Ovary (tissue), 9 donors: Measurements from ENCODE around the gene GPR15. TPM values are rescaled to one million over a fixed set of nuclear protein-coding genes. Genes with fewer than 3 reads are reported as not detected.

Source experiments
- DNase-seq, 5 donors: peaks; one replicate each; pipeline ENCODE4 v3.0.0-alpha.2; 2019 to 2020
- H3K27ac ChIP-seq, 2 donors: fragments of 200-600 bp; one replicate each; pipeline versions ENCODE4 v1.5.1 to v1.8.0; 2019 to 2022
- H3K27me3 ChIP-seq: fragments of 200-600 bp; one replicate; pipeline ENCODE4 v1.8.0; 2022
- H3K36me3 ChIP-seq: fragments of 200-600 bp; sonication (generic); one replicate; pipeline ENCODE4 v1.5.1; 2019
- H3K4me1 ChIP-seq: one replicate; pipeline ENCODE4 v1.8.1; 2013; ENCODE audit warnings: mild to moderate bottlenecking, moderate library complexity; ENCODE audit not compliant: insufficient read depth
- H3K4me3 ChIP-seq: fragments of 200-600 bp; sonication (generic); one replicate; pipeline ENCODE4 v1.5.1; 2017
- H3K9me3 ChIP-seq, 2 donors: fragments of 200-600 bp in 1 of 2; sonication (generic) in 1 of 2; one replicate each; pipeline versions ENCODE4 v1.5.1 to v1.8.1; 2013 to 2019; ENCODE audit warnings: mild to moderate bottlenecking in 1 of 2, moderate library complexity in 1 of 2
- EP300 ChIP-seq: sonication (generic); formaldehyde crosslinking; IDR thresholded peaks from one replicate; pipeline ENCODE4 v1.6.1; 2017; ENCODE audit warnings: antibody characterized with exemption
- POLR2A ChIP-seq: fragments of 450-650 bp; IDR thresholded peaks from one replicate; pipeline ENCODE4 v1.6.1; 2017; ENCODE audit warnings: antibody characterized with exemption, mild to moderate bottlenecking, moderate library complexity
- WGBS, 3 donors: extraction: QIAGEN DNeasy Blood & Tissue Kit in 1 of 3; methylation state at CpG; one replicate each; pipeline versions ENCODE4 v1.1.5 to v1.1.7; 2013 to 2017; 5-methylcytosine and 5-hydroxymethylcytosine counted together
- intact Hi-C, 4 donors: fragments of 100-400 bp; cut with DNase I; formaldehyde crosslinking; loops; one replicate each; pipeline versions ENCODE4 v1.11.0 to v1.15.1; 2022 to 2023
- polyA plus RNA-seq, 2 donors: library from polyadenylated mRNA; stranded (reverse); fragments of 200-250 nt in 1 of 2; fragments of 350-450 nt in 1 of 2; fragmentation: Illumina TruSeq in 1 of 2; extraction: RNeasy Lipid Tissue Mini Kit (QIAGEN cat#74804) in 1 of 2; gene quantifications; one replicate each; pipeline ENCODE4 v1.2.3, GENCODE V29; 2013 to 2014
- total RNA-seq, 7 donors: library from RNA; depleted of rRNA in 2 of 7; stranded (reverse); fragments of >200 nt in 2 of 7; fragmentation: NEBNext Ultra II Directional in 3 of 7; extraction: Animal tissue kit (Norgen Biotek cat#: 25700) in 3 of 7; gene quantifications; one replicate each; pipeline versions ENCODE4 v1.1.0 to v1.2.4, GENCODE V29; 2016 to 2023
- TF ChIP-seq, protein P1 (sequence below), 3 donors: fragments of 450-650 bp in 2 of 3; fragments of 200-600 bp in 1 of 3; IDR thresholded peaks; one replicate each; pipeline versions ENCODE4 v1.5.1 to v1.8.0; 2016 to 2022; ENCODE audit warnings: antibody characterized with exemption in 3 of 3, mild to moderate bottlenecking in 1 of 3
- donor health status: DM: no; HTN: no; CAD: no; lungs with moderate emphysema.
- donor health status: DM: no; HTN: no; CAD: no.
- donor health status: Bipolar disorder and iron deficiency.
- donor health status: DM: yes; HTN: yes; CAD: no.
- donor health status: DM: no; HTN: no; CAD: no.
- donor health status: DM: yes; HTN: yes; CAD: no.

Gene GPR15
- total and polyA plus RNA-seq, 9 donors: 0.23 TPM; not detected in 8

DNA sequence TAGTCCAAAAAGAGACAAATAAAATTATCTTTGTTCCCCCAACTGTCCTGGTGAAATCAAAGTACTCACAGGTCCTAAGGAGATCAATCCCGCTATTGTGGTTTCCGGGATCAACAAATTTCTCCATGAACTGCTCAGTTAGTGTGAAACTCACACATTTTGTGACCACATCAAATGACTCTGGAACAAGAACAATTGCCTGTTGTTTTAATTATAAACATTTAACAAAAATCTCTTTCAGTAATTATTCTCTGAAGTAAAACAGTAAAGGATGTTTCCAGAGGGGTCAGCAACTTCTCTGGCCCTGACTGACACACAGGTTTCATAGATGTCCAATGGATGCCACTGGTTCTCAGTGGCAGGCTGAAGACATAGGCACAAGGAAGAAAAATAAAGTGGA, 13.0 kb upstream of the GPR15 start:
- no peaks in the 10 kb centered on the region for H3K9me3 ChIP-seq
- intact Hi-C loops: no loop called here
- 97% methylated on average over 2 of the region's 2 CpGs for WGBS, 3 donors
- DNase-seq: no peak
- H3K4me1 ChIP-seq: peaks cover 7% of the 10 kb centered on the region
- no peak overlapping the region for H3K27ac ChIP-seq
- H3K4me3 ChIP-seq: no peak overlapping the region
- H3K27me3 ChIP-seq: no peaks in the 10 kb centered on the region
- TF ChIP-seq EP300 (no peak), POLR2A (no peak)
- TF ChIP-seq, protein P1, sequence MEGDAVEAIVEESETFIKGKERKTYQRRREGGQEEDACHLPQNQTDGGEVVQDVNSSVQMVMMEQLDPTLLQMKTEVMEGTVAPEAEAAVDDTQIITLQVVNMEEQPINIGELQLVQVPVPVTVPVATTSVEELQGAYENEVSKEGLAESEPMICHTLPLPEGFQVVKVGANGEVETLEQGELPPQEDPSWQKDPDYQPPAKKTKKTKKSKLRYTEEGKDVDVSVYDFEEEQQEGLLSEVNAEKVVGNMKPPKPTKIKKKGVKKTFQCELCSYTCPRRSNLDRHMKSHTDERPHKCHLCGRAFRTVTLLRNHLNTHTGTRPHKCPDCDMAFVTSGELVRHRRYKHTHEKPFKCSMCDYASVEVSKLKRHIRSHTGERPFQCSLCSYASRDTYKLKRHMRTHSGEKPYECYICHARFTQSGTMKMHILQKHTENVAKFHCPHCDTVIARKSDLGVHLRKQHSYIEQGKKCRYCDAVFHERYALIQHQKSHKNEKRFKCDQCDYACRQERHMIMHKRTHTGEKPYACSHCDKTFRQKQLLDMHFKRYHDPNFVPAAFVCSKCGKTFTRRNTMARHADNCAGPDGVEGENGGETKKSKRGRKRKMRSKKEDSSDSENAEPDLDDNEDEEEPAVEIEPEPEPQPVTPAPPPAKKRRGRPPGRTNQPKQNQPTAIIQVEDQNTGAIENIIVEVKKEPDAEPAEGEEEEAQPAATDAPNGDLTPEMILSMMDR (IDR thresholded peaks at IDR 0.05): no peak
- no peaks in the 10 kb centered on the region for H3K36me3 ChIP-seq

DNA sequence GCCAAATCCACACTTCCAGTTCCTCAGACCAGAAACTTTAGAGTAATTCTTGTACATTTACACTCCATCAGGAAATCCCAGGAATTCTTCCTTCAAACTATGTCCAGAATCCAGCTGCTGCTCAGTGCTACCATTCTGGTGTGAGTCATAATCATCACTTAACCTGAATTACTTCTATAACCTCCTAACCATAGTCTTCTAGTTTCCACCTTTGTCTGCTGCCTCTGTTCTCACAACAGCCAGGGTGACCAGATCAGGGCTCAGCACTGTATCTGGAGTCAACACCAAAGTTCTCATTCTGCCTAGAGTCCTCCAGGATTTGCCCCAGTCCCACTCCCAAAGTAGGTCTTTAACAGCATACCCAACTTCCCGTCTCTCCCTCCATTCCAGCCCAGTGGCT, 12.4 kb upstream of the GPR15 start:
- no peak for DNase-seq
- no peaks in the 10 kb centered on the region for H3K36me3 ChIP-seq
- 0 to 98% (median 97%) methylated on average over 1 of the region's 1 CpG for WGBS, 3 donors

DNA sequence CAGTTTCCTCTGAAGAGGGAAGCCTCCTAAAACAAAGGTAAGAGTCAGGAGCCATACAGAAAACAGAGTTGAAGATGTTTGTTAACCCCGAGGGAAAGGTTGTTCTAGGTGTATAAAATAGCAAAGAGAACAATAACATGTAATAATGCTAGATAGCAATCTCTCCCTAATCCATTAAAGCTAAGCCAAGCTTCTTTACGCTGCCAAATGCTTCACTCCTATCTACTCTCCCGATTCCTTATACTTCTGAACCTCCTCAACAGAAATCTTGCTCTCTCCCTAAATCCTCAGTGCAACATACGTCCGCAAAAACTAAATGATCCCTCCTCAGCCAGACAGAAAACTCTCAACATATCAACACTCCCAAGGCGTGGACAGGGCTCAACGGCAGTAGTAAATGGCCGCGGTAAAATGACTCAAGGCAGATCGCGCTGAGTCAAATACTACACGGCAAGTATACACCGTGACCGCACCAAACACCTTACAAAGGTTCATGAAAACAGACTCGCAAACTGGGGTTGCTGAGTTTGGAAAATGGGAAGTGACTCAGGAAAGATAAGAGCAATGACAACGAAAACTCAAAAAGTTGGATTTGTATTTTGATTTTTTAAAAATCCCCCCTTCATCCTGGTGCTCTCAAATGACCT, 9.8 kb upstream of the GPR15 start:
- peaks cover 7% of the 10 kb centered on the region for H3K4me1 ChIP-seq
- peak overlapping the region; percentile 91 to 93 for H3K27ac ChIP-seq
- intact Hi-C loops: no loop called here
- peak in 3 of 5 donors; percentile 20 to 42 (median 33) for DNase-seq
- H3K9me3 ChIP-seq: no peaks in the 10 kb centered on the region
- 0 to 1% (median 1%) methylated on average over 16 of the region's 16 CpGs for WGBS, 3 donors
- H3K27me3 ChIP-seq: no peaks in the 10 kb centered on the region
- peak overlapping the region; percentile 90 for H3K4me3 ChIP-seq
- no peaks in the 10 kb centered on the region for H3K36me3 ChIP-seq
- no peak for TF ChIP-seq EP300
- TF ChIP-seq, protein P1 (IDR thresholded peaks at IDR 0.05): no peak

More for the DNA sequence above, 12.4 kb upstream of the GPR15 start:
- Histone ChIP-seq H3K4me3 (no peak overlapping the region), H3K27ac (no peak overlapping the region), H3K27me3 (no peaks in the 10 kb centered on the region), H3K4me1 (peaks cover 7% of the 10 kb centered on the region), H3K9me3 (no peaks in the 10 kb centered on the region)
- intact Hi-C loops: no loop called here
- TF ChIP-seq, protein P1 (IDR thresholded peaks at IDR 0.05): no peak
- no peak for TF ChIP-seq POLR2A
- no peak for TF ChIP-seq EP300

DNA sequence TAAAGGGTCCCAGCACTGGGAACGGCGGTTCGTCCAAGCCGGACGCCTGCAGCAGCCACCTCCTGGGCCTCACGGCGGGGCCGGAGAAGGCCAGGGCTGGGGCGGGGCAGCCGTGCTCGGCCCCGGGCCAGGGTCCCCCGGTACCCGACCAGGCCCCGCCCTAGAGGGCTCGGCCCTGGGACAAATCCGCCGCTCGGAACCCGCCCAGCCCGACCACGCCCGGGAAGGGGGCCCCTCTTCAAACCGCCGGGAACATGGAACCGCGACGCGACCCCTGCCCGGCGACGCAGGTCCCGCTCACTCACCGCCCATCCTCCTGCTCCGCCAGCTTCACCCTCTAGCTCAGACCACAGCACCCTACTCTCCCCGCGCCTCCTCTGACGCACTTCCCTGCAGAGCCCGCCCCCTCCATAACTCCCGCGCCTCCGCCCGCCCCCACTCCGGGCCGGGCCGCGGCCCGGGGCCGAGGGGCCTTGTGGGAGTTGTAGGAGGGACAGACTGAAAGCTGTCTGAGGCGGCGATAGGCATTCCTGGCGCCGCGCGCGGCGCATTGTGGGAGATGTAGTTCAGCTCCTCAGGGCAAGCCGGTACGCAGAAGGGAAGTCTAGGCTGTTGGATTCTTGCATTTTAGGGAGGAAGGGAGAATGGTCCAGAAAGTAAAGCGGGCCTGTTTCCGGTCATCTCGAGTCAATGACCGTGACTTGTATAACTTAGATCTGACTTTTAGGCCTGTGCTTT, 9.1 kb upstream of the GPR15 start, which contains the start of gene CLDND1:
Gene CLDND1, minus strand, starts transcription at position 359 of the 738 bp plus-strand sequence. CDS start 1,478 bp downstream, outside the sequence.
- DNase-seq: peak; percentile 97 to 98 (median 97)
- peak within 1 kb of the TSS; percentile 90 for H3K4me3 ChIP-seq
- no peaks in the 10 kb centered on the region for H3K9me3 ChIP-seq
- H3K27ac ChIP-seq: peak within 1 kb of the TSS; percentile 91 to 93
- H3K27me3 ChIP-seq: no peaks in the 10 kb centered on the region
- peaks cover 7% of the 10 kb centered on the region for H3K4me1 ChIP-seq
- WGBS, 3 donors: 0% methylated on average over 43 to 63 of the region's 63 CpGs
- TF ChIP-seq POLR2A: peak; percentile 89
- TF ChIP-seq, protein P1 (IDR thresholded peaks at IDR 0.05): peak in 1 of 3 donors; percentile 16
- peak; percentile 2 for TF ChIP-seq EP300
- intact Hi-C loops: no loop called here
- H3K36me3 ChIP-seq: no peaks in the 10 kb centered on the region
